GM21526 (cell line): ENCODE data around the gene HOXA2.

Experiments
- ATAC-seq: cut with Tn5 transposase; IDR thresholded peaks from one replicate; pipeline ENCODE4 v1.9.1; 2021; ENCODE audit warnings: moderate library complexity; ENCODE audit not compliant: unreplicated experiment, low FRiP score

Gene HOXA2

DNA sequence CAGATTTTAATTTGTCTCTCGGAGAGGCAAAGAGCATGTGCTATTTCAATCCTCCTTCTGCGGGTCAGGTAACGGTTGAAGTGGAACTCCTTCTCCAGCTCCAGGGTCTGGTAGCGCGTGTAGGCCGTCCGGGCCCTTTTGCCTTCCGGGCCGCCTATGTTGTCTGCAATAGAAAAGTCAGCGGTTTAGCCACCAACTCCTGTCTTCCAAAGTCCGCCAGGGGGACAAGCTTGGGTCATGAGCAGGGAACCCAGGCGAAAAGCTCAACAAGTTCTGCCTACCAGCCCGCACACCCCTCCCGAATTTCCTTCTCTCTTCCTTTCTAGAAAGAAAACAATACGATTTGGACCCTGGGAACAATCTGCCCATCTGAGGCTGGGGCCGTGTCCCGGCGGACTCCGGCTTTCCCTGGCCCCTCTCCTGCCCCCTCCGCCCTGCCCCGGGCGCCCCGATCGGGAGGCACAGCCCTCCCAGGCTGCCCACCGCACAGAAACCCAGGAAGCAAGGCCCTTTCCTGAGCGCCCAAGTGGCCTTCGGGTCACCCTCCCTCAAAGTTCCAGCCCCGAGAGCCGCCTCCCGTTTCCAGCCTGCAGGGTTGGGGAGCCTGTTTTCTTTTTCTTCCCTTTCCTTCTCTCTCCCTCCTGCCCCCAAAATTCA, 39.6 kb upstream of the HOXA2 start:
- ATAC-seq = no peak

- ATAC-seq = no peak
Observed at GRCh38 chr7:27141137-27141922, 38.8 kb upstream of the HOXA2 start.

DNA sequence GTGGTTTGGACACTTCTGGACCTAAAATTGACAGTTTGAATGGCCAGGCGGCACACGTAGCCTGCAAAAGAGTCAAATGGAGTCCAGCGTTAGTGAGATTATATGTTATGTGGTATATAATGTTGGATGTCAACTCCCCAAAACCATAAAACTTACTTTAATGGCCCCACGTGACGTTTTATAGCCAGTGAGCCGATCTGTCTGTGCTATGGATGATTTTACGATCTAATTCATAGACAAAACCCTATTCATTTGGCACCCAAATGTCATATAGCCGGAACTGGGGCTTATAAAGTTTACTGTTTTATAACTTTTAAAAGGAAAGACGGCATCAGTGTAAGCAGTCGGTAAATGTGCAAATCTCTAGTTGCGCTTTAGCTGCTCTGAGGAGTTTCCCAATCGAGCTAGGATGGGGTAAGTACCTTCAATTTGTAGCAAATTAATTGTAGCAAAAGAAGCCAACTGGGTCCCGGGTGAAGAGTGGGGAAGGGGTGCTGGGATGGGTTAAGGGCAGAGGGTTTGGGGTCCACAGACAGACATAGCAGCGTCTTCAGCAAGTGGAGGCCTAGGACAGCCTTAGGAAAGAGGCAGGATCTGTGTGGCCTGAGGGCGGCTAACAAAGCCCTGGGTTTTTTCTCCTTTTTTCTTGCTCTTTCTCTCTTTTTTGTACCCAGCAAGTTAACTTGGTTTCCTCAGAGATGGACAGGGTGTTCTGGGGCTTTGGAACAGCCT, 37.8 kb upstream of the HOXA2 start:
- ATAC-seq = no peak

DNA sequence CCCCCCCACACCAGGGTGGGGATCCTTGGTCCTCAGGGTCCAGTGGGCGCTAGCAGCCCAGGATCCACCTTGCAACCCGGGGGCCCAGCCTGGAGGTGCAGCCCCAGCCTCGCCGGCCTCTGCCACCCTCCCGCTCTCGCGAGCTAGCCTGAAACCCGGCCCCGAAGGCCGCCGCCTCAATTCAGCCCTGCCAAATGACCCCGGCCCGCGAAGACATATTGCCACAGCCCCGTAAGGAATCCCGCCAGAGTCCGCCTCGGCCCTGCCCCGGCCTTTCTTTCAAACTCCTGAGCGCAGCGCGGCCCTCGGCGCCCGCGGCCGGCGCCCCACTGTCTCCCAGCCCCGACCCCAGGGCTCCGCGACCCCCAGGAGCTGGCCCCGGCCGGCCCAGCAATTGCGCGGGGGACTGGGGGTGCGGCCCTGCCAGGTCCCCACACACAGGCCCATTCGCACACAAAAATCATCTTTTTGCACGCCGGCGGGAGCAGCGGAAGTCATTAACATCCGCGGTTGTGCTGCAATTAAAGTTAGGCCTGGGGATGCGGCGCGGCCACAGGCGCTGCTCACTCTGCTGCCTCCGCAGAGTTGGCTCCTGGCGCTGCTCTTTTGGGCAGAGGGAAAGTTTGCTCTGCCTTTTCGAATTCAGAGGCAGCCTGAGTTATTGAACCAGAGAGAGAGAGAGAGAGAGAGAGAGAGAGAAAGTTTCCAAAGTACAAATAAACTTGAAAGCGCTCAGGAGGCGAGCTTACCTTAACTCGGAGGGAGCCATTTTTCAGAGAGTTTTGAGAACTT, 37.0 kb upstream of the HOXA2 start:
- ATAC-seq = no peak

GRCh38 chr7:27138985-27139333, 36.5 kb upstream of the HOXA2 start:
- no peak for ATAC-seq

- ATAC-seq = no peak
Observed at GRCh38 chr7:27138472-27138871, 36.0 kb upstream of the HOXA2 start.

GRCh38 chr7:27137640-27138315, 35.3 kb upstream of the HOXA2 start:
- ATAC-seq = no peak

DNA sequence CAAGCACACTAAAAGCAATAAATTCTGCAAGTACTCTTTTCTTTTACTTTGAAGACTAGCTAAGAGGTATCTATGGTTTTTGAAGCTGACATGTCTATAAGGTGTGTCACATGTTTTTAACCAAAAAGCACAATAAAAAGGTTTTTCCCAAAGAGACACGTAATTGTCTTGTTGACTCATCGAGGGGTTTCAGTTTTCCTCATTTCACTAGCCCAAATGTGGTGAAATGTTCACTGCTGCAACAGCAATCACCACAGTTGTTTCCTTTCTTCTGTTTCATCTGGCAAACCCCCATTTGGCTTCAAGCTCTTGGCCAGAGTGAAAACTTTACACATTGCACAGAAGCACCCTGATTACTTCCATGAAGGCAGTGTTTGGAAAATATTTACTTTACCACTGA, 31.9 kb upstream of the HOXA2 start:
- no peak for ATAC-seq

DNA sequence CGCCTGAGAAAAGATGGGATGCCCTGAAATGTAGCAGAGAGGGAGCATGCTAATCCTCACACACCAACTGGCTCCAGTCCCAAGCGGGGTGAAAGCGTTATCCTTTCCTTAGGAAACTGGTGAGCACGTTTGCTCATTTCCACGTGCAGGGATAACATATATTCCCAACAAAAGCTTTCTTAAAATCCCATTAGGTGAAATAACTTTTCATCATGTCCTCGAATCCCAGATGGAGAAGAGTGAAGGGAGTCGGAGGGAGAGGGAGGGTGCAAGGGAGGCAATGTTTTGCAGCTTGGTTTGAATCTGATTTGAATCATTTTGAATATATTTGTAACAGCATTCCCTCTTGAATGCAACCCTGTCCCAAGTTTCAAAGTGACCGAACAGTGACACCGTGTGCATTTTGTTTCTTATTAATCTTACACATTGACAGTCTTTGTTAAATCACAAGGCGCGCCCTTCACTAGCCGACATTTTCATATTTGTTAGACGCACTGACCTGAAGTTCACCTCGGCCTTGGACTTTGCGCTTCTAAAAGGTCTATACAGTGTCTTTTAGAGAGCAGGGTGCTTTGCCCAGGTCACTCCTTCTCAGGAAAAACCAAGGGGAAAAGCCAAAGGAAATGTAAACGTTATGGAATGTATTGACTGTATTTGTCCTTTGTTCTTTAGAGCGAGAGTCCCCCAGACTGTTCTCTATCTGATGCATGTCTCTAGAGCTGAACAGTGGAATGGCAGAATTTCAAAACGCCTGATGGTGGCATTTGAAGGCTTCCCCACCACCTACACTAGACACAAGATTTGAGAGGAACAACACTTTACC, 31.1 kb upstream of the HOXA2 start:
- no peak for ATAC-seq

GRCh38 chr7:27132978-27133377, 30.5 kb upstream of the HOXA2 start:
- no peak for ATAC-seq

GRCh38 chr7:27132214-27132613, 29.7 kb upstream of the HOXA2 start:
- ATAC-seq = no peak

DNA sequence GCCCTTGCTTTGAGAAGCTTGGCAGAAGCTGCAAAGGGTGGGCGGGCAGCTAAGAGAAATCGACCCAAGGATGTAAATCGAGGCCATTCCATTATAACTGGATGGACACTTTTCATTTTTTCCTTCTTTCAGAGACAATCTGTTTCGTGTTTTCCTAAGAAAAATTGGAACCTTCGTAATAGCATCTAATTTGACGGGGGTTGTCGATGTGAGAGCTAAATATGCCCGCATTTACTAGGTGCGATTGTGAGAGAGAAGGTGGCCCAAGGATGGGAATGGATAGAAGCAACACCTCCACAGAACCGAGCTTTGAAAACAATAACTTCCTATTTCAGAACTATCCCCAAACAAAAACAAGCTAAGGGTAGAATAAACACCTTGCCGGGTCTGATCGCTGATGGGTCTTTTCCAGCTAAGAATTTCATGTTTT, 28.9 kb upstream of the HOXA2 start:
- ATAC-seq = no peak

GRCh38 chr7:27130540-27131389, 28.3 kb upstream of the HOXA2 start, which contains the start of gene HOXA4:
Gene HOXA4 (minus strand): TSS chr7:27130757. CDS start chr7:27130733, 24 bp downstream.
- no peak for ATAC-seq

DNA sequence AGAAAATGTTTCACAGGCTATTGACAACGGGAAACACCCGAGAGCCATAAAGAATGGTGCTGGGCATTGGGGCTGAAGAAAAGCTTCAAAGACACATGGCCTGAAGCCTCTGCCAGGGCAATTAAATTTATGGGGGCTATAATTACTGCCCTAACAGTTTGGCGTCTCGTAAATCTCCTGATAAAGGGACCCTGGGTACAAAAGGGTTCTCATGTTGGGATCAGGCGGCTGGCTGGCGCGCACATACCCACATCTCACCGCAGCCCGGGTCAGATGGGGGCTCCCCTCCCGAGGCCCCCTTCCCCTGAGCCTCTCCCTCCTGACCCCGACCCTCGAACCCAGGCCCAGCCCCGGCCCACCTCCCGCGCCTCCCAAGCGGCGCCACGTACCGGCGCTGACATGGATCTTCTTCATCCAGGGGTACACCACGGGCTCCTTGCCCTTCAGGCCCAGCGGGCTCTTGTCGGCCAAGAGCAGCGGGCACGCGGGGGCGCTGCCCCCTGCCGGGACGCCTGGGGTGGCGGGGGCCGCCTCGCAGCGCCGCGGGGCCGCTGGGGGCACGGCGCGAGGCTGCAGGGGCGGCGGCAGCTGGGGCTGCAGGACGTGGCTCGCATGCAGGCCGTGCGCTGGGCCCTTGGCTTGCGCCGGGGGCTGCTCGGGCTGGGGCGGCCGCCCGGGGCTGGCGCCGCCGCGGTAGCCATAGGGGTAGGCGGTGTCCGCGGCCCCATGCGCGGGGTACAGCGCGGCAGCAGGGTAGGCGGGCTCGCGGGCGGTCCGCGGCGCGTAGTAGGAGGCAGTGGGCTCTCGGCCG, 27.5 kb upstream of the HOXA2 start:
- ATAC-seq = no peak

- no peak for ATAC-seq
Observed at GRCh38 chr7:27128776-27129728, 26.6 kb upstream of the HOXA2 start.

GRCh38 chr7:27128034-27128433, 25.6 kb upstream of the HOXA2 start:
- no peak for ATAC-seq
